ENCODE measurements around the gene C1QL4.
"Not testable (repeated sequence)": the region's sequence is repeated elsewhere in the genome, so short reads cannot be mapped to it uniquely, and the experiment has no call there.

The C1QL4 gene

DNA sequence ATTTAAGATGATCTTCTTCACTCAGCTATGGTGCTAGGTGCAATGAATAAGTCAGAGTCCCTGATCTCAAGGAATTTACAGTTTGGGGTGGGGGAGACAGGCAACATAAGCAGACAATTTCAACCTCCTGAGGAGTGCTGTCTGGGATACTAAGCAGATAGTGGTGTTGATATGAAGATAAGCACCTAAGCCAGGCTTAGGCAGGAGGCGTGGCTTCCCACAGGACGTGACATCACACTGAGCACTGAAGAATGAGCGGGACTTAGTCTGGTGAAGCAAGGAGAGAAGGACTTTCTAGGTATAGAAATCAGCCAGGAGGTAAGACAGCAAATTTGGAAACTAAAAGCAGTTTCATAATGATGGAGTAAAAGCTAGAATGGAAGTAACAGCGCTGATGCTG is 35.2 kb downstream of the C1QL4 start:
- no peak for DNase-seq (ENCODE audit: low read depth)

DNA sequence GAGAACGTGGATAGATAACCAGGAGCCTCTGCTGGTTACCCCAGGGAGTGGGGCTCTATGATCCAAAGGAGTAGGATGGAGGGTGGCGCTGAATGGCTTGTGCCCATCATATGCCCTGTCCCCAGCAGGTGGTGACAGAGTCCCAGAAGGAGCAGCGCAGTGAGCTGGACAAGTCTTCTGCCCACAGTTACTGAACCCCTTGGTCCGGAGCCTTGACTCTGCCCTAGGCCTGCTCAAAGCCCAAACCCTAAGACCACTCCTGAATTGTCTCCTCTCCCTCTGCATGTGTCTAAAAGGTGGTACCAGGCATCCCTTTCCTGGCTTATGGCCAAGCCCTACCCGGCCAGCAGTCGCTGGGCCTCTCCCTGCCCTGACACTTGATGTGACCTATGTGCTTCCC is 38.8 kb downstream of the C1QL4 start:
- DNase-seq (ENCODE audit: low read depth): no peak

DNA sequence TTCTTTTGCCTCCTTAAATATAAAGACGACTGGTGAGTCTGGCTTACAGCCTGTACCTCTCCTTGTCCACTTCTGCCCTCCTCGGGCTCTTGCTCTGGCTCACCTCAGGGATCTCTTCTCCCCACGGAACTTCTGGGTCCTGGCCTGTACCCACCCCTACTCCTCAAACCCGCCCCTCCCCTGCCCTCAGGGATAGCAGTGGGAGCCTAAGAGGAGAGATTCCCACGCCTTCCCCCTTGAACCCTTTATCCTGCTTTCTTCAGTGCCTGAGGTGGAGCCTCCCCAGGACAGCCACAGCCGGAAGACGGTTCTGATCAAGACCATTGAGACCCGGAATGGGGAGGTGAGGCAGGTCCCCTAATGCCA is 39.3 kb downstream of the C1QL4 start:
- no peak for DNase-seq (ENCODE audit: low read depth)

DNA sequence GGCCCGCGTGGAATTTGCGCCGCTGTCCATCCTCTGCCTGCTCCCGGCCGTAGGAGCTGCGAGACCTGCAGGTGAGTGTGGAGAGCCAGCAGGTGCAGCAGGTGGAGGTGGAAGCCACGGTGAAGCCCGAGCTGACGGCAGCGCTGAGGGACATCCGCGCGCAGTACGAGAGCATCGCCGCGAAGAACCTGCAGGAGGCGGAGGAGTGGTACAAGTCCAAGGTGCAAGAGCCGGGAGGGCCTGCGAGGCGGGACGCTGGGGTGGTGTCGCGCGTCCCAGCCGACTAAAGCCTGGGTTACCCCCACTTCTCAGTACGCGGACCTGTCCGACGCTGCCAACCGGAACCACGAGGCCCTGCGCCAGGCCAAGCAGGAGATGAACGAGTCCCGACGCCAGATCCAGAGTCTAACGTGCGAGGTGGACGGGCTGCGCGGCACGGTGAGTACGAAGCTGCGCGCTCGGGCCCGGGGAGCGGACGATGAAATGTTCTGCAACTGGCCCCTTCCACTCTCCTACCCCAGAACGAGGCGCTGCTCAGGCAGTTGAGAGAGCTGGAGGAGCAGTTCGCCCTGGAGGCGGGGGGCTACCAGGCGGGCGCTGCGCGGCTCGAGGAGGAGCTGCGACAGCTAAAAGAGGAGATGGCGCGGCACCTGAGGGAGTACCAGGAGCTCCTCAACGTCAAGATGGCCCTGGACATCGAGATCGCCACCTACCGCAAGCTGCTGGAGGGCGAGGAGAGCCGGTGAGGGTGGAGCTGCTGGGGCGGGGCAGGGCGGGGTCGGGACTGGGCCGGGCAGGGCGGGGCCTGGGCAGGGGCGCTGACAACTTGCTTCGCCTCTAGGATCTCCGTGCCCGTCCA is 39.9 kb downstream of the C1QL4 start:
- no peak for DNase-seq (ENCODE audit: low read depth)

GRCh38 chr12:49296034-49296835 is 40.8 kb downstream of the C1QL4 start:
- no peak for DNase-seq (ENCODE audit: low read depth)

DNA sequence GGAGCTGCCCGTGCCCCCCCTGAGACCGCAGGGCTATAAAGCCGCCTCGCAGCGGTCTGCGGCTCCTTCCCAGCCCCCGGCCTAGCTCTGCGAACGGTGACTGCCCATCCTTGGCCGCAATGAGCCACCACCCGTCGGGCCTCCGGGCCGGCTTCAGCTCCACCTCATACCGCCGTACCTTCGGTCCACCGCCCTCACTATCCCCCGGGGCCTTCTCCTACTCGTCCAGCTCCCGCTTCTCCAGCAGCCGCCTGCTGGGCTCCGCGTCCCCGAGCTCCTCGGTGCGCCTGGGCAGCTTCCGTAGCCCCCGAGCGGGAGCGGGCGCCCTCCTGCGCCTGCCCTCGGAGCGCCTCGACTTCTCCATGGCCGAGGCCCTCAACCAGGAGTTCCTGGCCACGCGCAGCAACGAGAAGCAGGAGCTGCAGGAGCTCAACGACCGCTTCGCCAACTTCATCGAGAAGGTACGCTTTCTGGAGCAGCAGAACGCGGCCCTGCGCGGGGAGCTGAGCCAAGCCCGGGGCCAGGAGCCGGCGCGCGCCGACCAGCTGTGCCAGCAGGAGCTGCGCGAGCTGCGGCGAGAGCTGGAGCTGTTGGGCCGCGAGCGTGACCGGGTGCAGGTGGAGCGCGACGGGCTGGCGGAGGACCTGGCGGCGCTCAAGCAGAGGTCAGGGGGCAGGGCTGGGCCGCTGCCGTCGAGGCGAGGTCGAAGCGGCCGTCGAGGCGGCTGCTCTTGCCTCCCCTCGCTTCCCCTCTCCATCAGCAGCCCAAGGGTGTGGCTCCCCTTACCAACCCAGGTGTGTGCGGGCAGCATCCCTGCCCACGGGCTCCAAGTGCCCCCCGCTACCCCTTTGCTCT is 41.7 kb downstream of the C1QL4 start, which contains the start of gene PRPH:
Gene PRPH (plus strand): TSS at position 66 of the 855 bp plus-strand sequence. CDS start 54 bp downstream, at position 120.
- DNase-seq (ENCODE audit: low read depth): no peak

- DNase-seq (ENCODE audit: low read depth): no peak
Measured at GRCh38 chr12:49294804-49295081, 42.2 kb downstream of the C1QL4 start.

GRCh38 chr12:49294086-49294803 is 42.7 kb downstream of the C1QL4 start:
- DNase-seq (ENCODE audit: low read depth): no peak

DNA sequence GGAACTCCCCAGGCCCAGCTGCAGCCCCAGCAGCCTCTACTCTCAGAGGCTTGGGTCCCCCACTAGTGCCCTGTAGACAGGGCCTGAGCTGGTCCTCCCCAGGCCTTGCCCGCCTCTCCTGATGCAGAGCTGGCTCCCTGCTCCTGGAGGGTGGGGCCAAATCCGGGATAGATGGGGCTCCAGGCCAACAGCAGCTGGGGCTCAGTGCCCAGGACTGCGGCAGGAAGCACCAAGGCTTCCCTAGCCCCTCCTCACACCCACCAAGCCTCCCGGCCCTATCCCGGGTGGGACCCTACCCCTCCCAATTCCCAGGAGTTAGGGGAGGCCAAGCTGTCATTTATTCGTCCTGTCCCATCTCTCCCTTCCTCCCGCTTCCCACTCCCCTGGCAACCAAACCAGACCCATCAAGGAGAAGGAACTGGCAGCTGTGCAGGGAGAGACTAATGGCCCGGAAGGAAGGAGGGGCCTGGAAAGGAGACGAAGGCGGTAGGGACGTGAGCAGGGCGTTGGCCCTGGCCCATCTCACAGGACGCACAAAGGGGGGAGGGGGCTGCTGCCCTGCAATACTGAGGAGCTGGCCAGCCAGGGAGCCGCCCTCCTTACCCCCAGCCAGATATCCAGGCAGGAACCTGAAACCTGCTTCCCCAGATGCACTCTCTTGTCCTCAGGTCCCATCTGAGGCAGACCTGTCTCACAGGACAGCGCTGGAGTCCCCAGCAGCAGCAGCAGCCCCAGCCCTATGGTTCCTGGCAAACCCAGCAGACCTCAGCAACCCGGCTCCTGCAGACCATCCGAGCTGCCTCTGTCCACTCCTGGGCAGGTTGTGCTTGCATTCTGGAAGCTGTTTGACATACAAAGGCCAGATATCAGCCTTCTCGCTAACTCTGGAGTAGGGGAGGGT is 43.7 kb downstream of the C1QL4 start:
- DNase-seq (ENCODE audit: low read depth): no peak

- no peak for DNase-seq (ENCODE audit: low read depth)
Measured at GRCh38 chr12:49292729-49293055, 44.3 kb downstream of the C1QL4 start.

DNA sequence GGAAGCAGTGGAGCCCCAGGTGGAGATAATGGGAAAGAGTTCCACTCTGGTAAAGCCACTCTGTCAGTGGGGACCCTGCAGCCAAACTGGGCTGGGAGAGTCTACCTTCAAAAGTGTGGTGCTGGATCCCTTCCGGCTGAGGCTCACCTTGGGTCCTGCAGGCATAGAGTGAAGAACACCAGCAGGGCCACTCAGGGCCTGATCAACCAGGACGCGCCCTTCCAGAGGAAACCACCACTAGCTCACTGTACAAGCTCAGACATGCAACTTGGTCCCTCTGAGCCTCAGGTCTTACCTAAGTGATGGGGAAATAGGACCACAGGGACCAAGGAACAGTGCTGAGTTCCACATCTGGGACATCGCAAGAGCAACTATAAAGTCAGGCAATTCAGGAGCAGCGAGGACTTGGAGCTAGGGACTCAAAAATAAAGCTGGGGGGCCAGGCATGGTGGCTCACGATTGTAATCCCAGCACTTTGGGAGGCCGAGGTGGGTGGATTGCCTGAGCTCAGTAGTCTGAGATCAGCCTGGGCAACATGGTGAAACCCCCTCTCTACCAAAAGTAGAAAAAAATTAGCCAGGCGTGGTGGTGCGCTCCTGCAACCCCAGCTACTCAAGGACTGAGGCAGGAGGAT is 47.9 kb downstream of the C1QL4 start:
- no peak for DNase-seq (ENCODE audit: low read depth)

- peak; percentile 35 for DNase-seq (ENCODE audit: low read depth)
Measured at GRCh38 chr12:49288412-49288853, 48.6 kb downstream of the C1QL4 start.

- no peak for DNase-seq (ENCODE audit: low read depth)
Measured at GRCh38 chr12:49287876-49288275, 49.1 kb downstream of the C1QL4 start.

DNA sequence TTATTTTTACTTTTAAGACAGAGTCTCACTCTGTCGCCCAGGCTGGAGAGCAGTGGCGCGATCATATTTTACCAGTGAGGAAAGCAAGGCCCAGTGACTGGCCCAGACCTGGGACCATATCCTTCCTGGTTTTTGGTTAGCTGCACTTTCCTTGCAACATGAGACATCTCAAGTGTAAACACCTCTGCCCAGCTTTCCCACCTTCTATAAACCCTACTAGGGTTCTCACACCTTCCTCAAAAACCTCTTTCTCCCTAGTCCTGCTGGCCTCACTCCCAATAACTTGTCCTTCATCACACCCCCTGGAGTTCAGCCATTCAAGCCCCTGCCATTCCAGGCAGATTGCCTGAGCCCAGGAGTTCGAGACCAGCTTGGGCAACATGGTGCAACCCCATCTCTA is 52.3 kb downstream of the C1QL4 start:
- DNase-seq (ENCODE audit: low read depth): no peak

- DNase-seq (ENCODE audit: low read depth): no peak
Measured at GRCh38 chr12:49283541-49284429, 53.2 kb downstream of the C1QL4 start.

- not testable (repeated sequence) for DNase-seq (ENCODE audit: low read depth)
Measured at GRCh38 chr12:49282740-49283375, 54.1 kb downstream of the C1QL4 start.

Data from fibroblast of the conjunctiva (primary cell).